K562 (cell line): ENCODE data around the gene EHBP1L1. TPM values are rescaled to one million over a fixed set of nuclear protein-coding genes. Genes with fewer than 3 reads are reported as not detected.

Experiments
- ATAC-seq: fragments of 200-7000 bp; cut with Tn5 transposase; 3 replicates; pipeline ENCODE4 v1.9.1; 2020; ENCODE audit warnings: moderate library complexity
- BruUV-seq: library from RNA; stranded (reverse); fragments of 400-500 nt; replicated peaks from 2 replicates; lab custom pipeline; 2021; lab: Mats Ljungman, UMichigan
- CTCF ChIA-PET: fragments of 300-600 bp; formaldehyde crosslinking; extraction: SDS; loops from one replicate; lab custom pipeline; 2021; ENCODE audit warnings: low intra/inter-chr PET ratio; lab: Yijun Ruan, JAX
- POLR2A ChIA-PET: fragments of 300-600, 350-650 bp; sonication (Branson Sonifier 250); formaldehyde crosslinking; extraction: SDS; loops from one replicate; lab custom pipeline; 2021; ENCODE audit warnings: antibody characterized with exemption, inconsistent platforms; lab: Yijun Ruan, JAX
- DNase-seq, 4 experiments: peaks; one replicate each; pipeline versions ENCODE4 v3.0.0 to v3.0.0-alpha.2; 2011 to 2018; ENCODE audit warnings: low spot score in 3 of 4, mixed read lengths in 3 of 4; ENCODE audit errors: extremely low read depth in 1 of 4
- FAIRE-seq: peaks from 2 replicates; lab custom pipeline; 2011; peaks lifted over from hg19 to GRCh38; lab: Jason Lieb, UNC
- H2AFZ ChIP-seq: 2 replicates; pipeline ENCODE4 v1.6.0; 2011; ENCODE audit warnings: low read depth, low read length, control low read depth, inconsistent platforms
- H3K27ac ChIP-seq: fragments of 200-600 bp; 3 replicates; pipeline ENCODE4 v1.8.0; 2011; ENCODE audit warnings: low read depth, mild to moderate bottlenecking, control low read depth, inconsistent platforms, low read length, moderate library complexity, mixed read lengths; ENCODE audit errors: extremely low read depth
- H3K27me3 ChIP-seq, 2 experiments: fragments of 300-600 bp in 1 of 2; 2 replicates in 1 of 2; 3 replicates in 1 of 2; pipeline versions ENCODE4 v1.6.0 to v1.8.0; 2011; ENCODE audit warnings: inconsistent platforms in 2 of 2, low read length in 2 of 2, mild to moderate bottlenecking in 1 of 2, mixed read lengths in 1 of 2, moderate library complexity in 1 of 2; ENCODE audit not compliant: control insufficient read depth in 2 of 2, insufficient read depth in 2 of 2
- H3K36me3 ChIP-seq: fragments of 300-600 bp; 3 replicates; pipeline ENCODE4 v1.8.0; 2011; ENCODE audit warnings: mild to moderate bottlenecking, low read length, inconsistent platforms; ENCODE audit not compliant: control insufficient read depth, insufficient read depth
- H3K4me1 ChIP-seq, 2 experiments: fragments of 200-600 bp in 1 of 2; replicated peaks in 1 of 2; 2 replicates in 1 of 2; 3 replicates in 1 of 2; pipeline versions ENCODE4 v1.5.1 to v1.8.0; 2011; ENCODE audit warnings: inconsistent platforms in 2 of 2, low read length in 2 of 2, mild to moderate bottlenecking in 1 of 2, mixed read lengths in 1 of 2, moderate library complexity in 1 of 2; ENCODE audit not compliant: control insufficient read depth in 2 of 2, insufficient read depth in 2 of 2
- H3K4me2 ChIP-seq: 2 replicates; pipeline ENCODE4 v1.6.1; 2011; ENCODE audit warnings: low read length, control low read depth, inconsistent platforms, mixed read lengths; ENCODE audit not compliant: insufficient read depth
- H3K4me3 ChIP-seq: fragments of 200-600 bp; sonication (generic), shearing (Covaris generic); 2 replicates; pipeline ENCODE4 v1.5.1; 2016; ENCODE audit warnings: control low read depth, inconsistent platforms
- H3K79me2 ChIP-seq: fragments of 200-600 bp; 3 replicates; pipeline ENCODE4 v1.8.0; 2011; ENCODE audit warnings: low read length, inconsistent platforms; ENCODE audit not compliant: control insufficient read depth, insufficient read depth
- H3K9ac ChIP-seq, 2 experiments: 2 replicates each; pipeline versions ENCODE4 v1.6.0 to v1.6.1; 2011; ENCODE audit warnings: low read depth in 2 of 2, low read length in 2 of 2, control low read depth in 1 of 2, inconsistent platforms in 1 of 2, mild to moderate bottlenecking in 1 of 2, mixed read lengths in 1 of 2; ENCODE audit not compliant: insufficient read depth in 1 of 2
- H3K9me1 ChIP-seq: one replicate; pipeline ENCODE4 v1.6.0; 2011; ENCODE audit warnings: inconsistent platforms, mild to moderate bottlenecking, low read length, moderate library complexity; ENCODE audit not compliant: control insufficient read depth, insufficient read depth
- H3K9me3 ChIP-seq: replicated peaks from 2 replicates; pipeline ENCODE4 v1.5.1; 2011; ENCODE audit warnings: low read depth, low read length, inconsistent platforms; ENCODE audit not compliant: control insufficient read depth, insufficient read depth
- H4K20me1 ChIP-seq: replicated peaks from 2 replicates; pipeline ENCODE4 v1.6.1; 2011; ENCODE audit warnings: low read length, inconsistent platforms, mixed read lengths; ENCODE audit not compliant: control insufficient read depth, insufficient read depth
- ARNT ChIP-seq, 2 experiments: fragments of 450-650 bp; IDR thresholded peaks; 2 replicates each; pipeline ENCODE4 v1.6.1; 2016; ENCODE audit warnings: mild to moderate bottlenecking in 1 of 2
- BCL6 ChIP-seq: fragments of 250-450 bp; sonication (Bioruptor Pico); IDR thresholded peaks from 2 replicates; pipeline ENCODE4 v1.4.0; 2020
- CHCHD3 ChIP-seq: fragments of 250-450 bp; sonication (Bioruptor Pico); IDR thresholded peaks from 2 replicates; pipeline ENCODE4 v2.1.2; 2022; ENCODE audit warnings: mild to moderate bottlenecking
- CLOCK ChIP-seq: fragments of 250-450 bp; sonication (Bioruptor Pico); IDR thresholded peaks from 2 replicates; pipeline ENCODE4 v1.4.0; 2020; ENCODE audit warnings: mild to moderate bottlenecking, moderate library complexity, borderline replicate concordance
- DNMT1 ChIP-seq: fragments of 450-650 bp; IDR thresholded peaks from 2 replicates; pipeline ENCODE4 v1.6.1; 2016; ENCODE audit warnings: antibody characterized with exemption, mild to moderate bottlenecking
- GTF3C2 ChIP-seq: IDR thresholded peaks from 3 replicates; pipeline ENCODE4 v1.6.1; 2011; ENCODE audit warnings: borderline replicate concordance, mild to moderate bottlenecking, moderate library complexity; ENCODE audit not compliant: insufficient read length; ENCODE audit errors: extremely low read depth
- HOMEZ ChIP-seq: fragments of 250-450 bp; sonication (Bioruptor Pico); IDR thresholded peaks from 2 replicates; pipeline ENCODE4 v1.4.0; 2020; ENCODE audit warnings: mild to moderate bottlenecking, moderate library complexity
- TFAP4 ChIP-seq: sonication (generic); formaldehyde crosslinking; IDR thresholded peaks from 2 replicates; pipeline ENCODE4 v1.8.0; 2022; ENCODE audit warnings: missing genetic modification reagents, mild to moderate bottlenecking, moderate library complexity, borderline replicate concordance
- ZNF561 ChIP-seq: fragments of 450-650 bp; formaldehyde crosslinking; conservative IDR thresholded peaks from 2 replicates; pipeline ENCODE4 v1.4.0; 2020; ENCODE audit warnings: mild to moderate bottlenecking, moderate library complexity
- ZNF592 ChIP-seq: fragments of 450-650 bp; IDR thresholded peaks from 2 replicates; pipeline ENCODE4 v1.6.1; 2017; ENCODE audit warnings: antibody characterized with exemption, mild to moderate bottlenecking
- WGBS: fragments of 100-300 bp; shearing (Covaris generic); methylation state at CpG from one replicate; pipeline ENCODE4 v1.1.6; 2016; ENCODE audit warnings: low coverage, mixed read lengths; ENCODE audit not compliant: insufficient coverage; ENCODE audit errors: missing lambda C conversion rate; 5-methylcytosine and 5-hydroxymethylcytosine counted together
- in situ Hi-C: fragments of 300-500 bp; cut with MboI; formaldehyde crosslinking; loops from 4 replicates; pipeline ENCODE4 v1.15.0; 2018; ENCODE audit warnings: inconsistent platforms, mixed read lengths
- intact Hi-C: fragments of 100-400 bp; cut with micrococcal nuclease; formaldehyde crosslinking; loops from 2 replicates; pipeline ENCODE4 v1.14.2; 2022
- polyA plus RNA-seq, 8 experiments: library from polyadenylated mRNA; depleted of rRNA in 4 of 8; stranded (reverse) in 5 of 8; unstranded in 3 of 8; fragments of >200 nt; fragmentation: Nextera tagmentation in 2 of 8; fragmentation: Illumina TruSeq in 1 of 8; extraction: Ambion mirVana in 2 of 8; extraction: Trizol in 1 of 8; gene quantifications; 2 replicates each; pipeline versions ENCODE4 v1.2.1 to v1.2.3, GENCODE V29; 2011 to 2014; ENCODE audit warnings: inconsistent platforms in 1 of 8, missing spikeins in 1 of 8
- total RNA-seq, 7 experiments: library from RNA; depleted of rRNA in 6 of 7; stranded (reverse); fragments of >200 nt in 6 of 7; fragmentation: Illumina TruSeq in 2 of 7; extraction: Trizol in 2 of 7; gene quantifications; 2 replicates each; pipeline versions ENCODE4 v1.2.1 to v1.2.3, GENCODE V29; 2011 to 2021; ENCODE audit warnings: low replicate concordance in 1 of 7

EHBP1L1 gene
- total and polyA plus RNA-seq, 9 of the 15 experiments (the other 6 are each of a cell fraction or from before 2014, with no cell fraction given): 0.03 to 87.1 (median 26.3) TPM

GRCh38 chr11:65599955-65600246 lies 24.0 kb downstream of the EHBP1L1 start:
- no peak overlapping the region for H2AFZ ChIP-seq
- 84% methylated on average over 4 of the region's 6 CpGs for WGBS
- no peaks in the 10 kb centered on the region for H3K9me3 ChIP-seq
- POLR2A ChIA-PET: interaction anchor here (0.6 to 2.5 kb wide), 2 partner anchors 12 to 258 kb away, joined by 4 to 7 read pairs; no protein-coding TSS in a partner anchor
- CTCF ChIA-PET: no interaction called here
- H3K79me2 ChIP-seq: no peaks in the 10 kb centered on the region
- H3K36me3 ChIP-seq: peaks cover 31% of the 10 kb centered on the region; the same call in 2 of the 3 replicates
- ATAC-seq: no peak
- no peaks in the 10 kb centered on the region for H3K27me3 ChIP-seq
- H4K20me1 ChIP-seq: no peaks in the 10 kb centered on the region
- intact Hi-C loops (no loop called here), in situ Hi-C loops (no loop called here)
- no peak for FAIRE-seq
- H3K27ac ChIP-seq: no peak overlapping the region
- no TSS peak for BruUV-seq
- no peak overlapping the region for H3K4me2 ChIP-seq
- DNase-seq: no peak
- H3K9me1 ChIP-seq: no peaks in the 10 kb centered on the region
- peaks cover 6 to 26% of the 10 kb centered on the region in 2 experiments; a peak in 4 of 5 replicates for H3K4me1 ChIP-seq
- no peak overlapping the region for H3K4me3 ChIP-seq
- no peak overlapping the region for H3K9ac ChIP-seq
- no peak for TF ChIP-seq TFAP4 (CRISPR knock-in tag)
- TF ChIP-seq GTF3C2: no peak
- no peak for TF ChIP-seq ARNT (IDR thresholded peaks at IDR 0.05)
- TF ChIP-seq CLOCK (CRISPR knock-in tag): no peak
- no peak for TF ChIP-seq CHCHD3
- TF ChIP-seq HOMEZ (CRISPR knock-in tag): no peak
- TF ChIP-seq ZNF592: no peak
- TF ChIP-seq BCL6 (CRISPR knock-in tag): no peak
- no peak for TF ChIP-seq ZNF561
- no peak for TF ChIP-seq DNMT1
